GM06990 (cell line): ENCODE measurements around the gene THRA.

Experiments used
- DNase-seq: peaks from one replicate; pipeline ENCODE4 v3.0.0-alpha.2; 2011; ENCODE audit not compliant: insufficient read length; ENCODE audit errors: extremely low read depth
- H3K27me3 ChIP-seq: replicated peaks from 2 replicates; pipeline ENCODE4 v1.6.0; 2011; ENCODE audit warnings: low read length; ENCODE audit not compliant: control insufficient read depth, insufficient read depth
- H3K36me3 ChIP-seq: 2 replicates; pipeline ENCODE4 v1.5.1; 2011; ENCODE audit warnings: low read length; ENCODE audit not compliant: control insufficient read depth, insufficient read depth
- H3K4me3 ChIP-seq: replicated peaks from 2 replicates; pipeline ENCODE4 v1.5.1; 2011; ENCODE audit warnings: low read depth, mild to moderate bottlenecking, control low read depth, low read length
- TF ChIP-seq, protein P1 (sequence below): IDR thresholded peaks from 2 replicates; pipeline ENCODE4 v1.5.1; 2011; ENCODE audit warnings: low read length, control low read depth, mild to moderate bottlenecking, inconsistent platforms; ENCODE audit not compliant: insufficient read depth, poor library complexity, severe bottlenecking

THRA gene

DNA sequence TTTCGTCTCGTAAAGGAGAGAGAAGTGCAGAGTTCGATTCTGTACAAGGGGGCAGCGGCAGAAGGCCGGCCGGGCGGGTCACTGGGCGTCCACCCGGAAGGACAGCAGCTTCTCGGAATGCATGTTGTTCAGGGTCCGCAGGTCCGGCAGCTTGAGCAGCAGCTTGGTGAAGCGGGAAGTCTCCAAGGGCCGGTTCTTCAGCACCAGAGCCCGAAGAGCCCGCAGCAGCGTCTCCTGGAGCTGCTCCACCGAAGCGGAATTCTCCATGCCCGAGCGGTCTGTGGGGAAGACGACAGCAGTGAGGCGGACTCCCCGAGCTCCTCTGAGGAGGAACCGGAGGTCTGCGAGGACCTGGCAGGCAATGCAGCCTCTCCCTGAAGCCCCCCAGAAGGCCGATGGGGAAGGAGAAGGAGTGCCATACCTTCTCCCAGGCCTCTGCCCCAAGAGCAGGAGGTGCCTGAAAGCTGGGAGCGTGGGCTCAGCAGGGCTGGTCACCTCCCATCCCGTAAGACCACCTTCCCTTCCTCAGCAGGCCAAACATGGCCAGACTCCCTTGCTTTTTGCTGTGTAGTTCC is 30.3 kb downstream of the THRA start:
- no peak overlapping the region for H3K4me3 ChIP-seq
- H3K36me3 ChIP-seq, result peaks cover 4% of the 10 kb centered on the region
- no peak for DNase-seq
- TF ChIP-seq, protein P1, sequence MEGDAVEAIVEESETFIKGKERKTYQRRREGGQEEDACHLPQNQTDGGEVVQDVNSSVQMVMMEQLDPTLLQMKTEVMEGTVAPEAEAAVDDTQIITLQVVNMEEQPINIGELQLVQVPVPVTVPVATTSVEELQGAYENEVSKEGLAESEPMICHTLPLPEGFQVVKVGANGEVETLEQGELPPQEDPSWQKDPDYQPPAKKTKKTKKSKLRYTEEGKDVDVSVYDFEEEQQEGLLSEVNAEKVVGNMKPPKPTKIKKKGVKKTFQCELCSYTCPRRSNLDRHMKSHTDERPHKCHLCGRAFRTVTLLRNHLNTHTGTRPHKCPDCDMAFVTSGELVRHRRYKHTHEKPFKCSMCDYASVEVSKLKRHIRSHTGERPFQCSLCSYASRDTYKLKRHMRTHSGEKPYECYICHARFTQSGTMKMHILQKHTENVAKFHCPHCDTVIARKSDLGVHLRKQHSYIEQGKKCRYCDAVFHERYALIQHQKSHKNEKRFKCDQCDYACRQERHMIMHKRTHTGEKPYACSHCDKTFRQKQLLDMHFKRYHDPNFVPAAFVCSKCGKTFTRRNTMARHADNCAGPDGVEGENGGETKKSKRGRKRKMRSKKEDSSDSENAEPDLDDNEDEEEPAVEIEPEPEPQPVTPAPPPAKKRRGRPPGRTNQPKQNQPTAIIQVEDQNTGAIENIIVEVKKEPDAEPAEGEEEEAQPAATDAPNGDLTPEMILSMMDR, result no peak
- H3K27me3 ChIP-seq, result no peaks in the 10 kb centered on the region

DNA sequence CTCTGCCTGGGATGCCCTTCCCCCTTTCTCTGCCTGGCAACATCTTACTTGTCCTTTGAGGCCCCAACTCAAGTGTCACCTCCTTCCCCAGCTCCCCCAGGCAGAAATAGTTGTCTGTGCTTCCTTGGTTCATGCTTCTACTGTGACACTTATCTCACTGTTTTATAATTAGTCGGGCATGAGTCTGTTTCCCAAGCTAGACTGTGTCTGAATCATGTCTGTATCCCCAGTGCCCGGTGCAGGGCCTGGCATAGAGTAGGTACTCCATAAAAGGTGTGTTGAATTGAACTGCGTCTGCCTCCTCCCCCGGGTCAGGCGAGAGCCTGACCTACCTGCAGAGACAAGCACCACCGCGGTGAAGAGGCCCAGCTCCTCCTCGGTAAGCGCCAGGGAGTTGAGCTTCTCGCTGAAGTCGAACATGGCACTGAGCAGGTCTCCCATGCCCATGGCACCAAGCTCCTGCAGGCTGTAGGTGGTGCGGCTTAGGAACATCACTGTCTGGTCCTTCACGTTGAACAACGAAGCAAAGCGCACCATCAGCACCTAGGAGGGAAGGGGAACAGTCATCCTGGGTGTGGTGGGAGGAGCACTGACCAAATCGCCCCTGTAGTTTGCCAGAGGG is 30.9 kb downstream of the THRA start:
- H3K27me3 ChIP-seq, result no peaks in the 10 kb centered on the region
- DNase-seq, result no peak
- H3K4me3 ChIP-seq, result no peak overlapping the region
- TF ChIP-seq, protein P1, result no peak
- peaks cover 4% of the 10 kb centered on the region for H3K36me3 ChIP-seq

DNA sequence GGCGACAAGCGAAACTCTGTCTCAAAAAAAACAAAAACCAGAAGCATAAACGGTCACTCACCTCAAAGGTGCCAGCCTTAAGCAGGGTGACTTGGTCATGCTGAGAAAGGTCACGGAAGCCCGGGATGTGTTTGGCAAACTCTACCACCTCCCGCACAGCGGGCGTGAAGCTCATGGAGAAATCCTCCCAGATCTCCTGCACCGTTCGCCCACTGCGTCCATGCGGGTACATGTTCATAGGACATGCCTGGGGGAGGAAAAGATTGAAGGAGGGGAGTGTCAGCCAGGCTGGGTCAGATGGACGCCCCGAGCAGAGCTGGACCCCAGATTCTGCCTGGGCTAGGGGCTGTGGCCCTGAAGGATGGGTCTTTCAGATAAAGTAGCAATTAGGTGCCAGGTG is 32.1 kb downstream of the THRA start:
- TF ChIP-seq, protein P1, result no peak
- Histone ChIP-seq H3K4me3 (no peak overlapping the region), H3K36me3 (peaks cover 4% of the 10 kb centered on the region)

DNA sequence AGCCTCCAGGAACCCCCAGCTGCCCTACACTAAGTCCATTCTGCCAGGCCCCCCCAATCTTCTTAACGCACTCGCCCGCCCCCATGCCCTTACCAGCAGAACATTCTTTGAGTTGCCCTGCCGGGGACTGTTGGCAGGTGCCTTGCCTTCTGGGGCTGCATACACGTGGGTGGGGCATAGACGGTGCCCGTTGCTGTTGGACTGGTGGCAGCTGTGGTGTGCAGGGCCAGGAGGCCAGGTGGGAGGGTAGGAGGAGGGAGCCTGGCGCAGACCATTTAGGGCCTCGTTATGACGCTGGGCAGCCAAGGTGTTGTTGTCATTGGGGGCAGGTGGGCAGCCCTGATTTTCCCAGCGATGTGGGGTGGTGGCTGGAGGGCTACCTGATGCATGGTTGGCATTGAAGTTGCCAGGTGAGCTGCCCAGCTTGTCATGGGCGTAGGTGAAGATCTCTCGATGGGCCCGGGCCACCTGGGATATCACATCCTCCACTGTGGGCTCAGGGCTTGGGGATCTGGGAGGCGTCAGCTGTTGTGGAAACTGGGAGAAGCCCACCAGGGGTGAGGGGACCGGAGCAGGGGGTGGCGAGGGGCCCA is 32.7 kb downstream of the THRA start:
- TF ChIP-seq, protein P1, result no peak
- H3K36me3 ChIP-seq, result peaks cover 4% of the 10 kb centered on the region
- DNase-seq, result no peak
- H3K4me3 ChIP-seq, result no peak overlapping the region
- H3K27me3 ChIP-seq, result no peaks in the 10 kb centered on the region

More for the DNA sequence above, 32.1 kb downstream of the THRA start:
- no peaks in the 10 kb centered on the region for H3K27me3 ChIP-seq
- DNase-seq, result no peak

DNA sequence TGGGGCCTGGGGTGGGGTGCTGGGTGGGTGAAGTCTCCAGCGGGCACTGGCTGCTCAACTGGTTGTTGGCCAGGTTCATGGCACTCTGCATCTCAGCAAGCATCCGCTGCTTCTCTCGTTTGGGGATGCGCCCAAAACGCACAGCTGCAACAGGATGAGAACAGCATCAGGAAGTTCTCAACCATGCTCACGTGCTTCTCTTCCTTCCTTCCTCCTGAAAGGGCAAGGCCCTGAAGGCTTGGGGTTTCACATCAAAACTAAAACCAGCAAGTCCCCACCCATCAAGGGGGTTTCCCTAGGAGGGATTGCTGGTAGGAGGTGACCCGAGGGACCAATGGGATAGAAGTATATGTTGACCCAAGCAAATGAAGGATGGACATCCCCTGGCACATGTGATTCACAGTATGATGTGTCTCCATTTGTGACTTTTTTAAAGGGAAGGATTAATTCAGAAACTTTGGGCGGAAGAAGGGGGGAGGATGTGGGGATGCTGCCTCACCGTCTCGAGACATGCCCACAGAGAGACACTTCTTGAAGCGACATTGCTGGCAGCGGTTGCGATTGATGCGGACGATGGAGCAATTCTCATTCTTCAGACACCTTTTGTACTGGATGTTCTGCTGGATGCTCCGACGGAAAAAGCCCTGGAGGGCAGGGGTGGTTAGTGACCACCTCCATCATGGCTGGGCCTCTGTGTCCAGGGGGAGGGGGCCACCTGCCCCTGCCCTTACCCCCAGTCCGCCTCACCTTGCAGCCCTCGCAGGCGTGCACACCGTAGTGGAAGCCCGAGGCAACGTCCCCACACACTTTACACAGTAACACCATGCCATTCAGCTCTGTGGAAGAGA is 33.4 kb downstream of the THRA start:
- Histone ChIP-seq H3K4me3 (peak overlapping the region; percentile 69), H3K27me3 (no peaks in the 10 kb centered on the region), H3K36me3 (peaks cover 4% of the 10 kb centered on the region)
- DNase-seq, result peak; percentile 79
- TF ChIP-seq, protein P1, result no peak
